ENCODE results near the gene HMGCL.
"Not testable (repeated sequence)": the region's sequence is repeated elsewhere in the genome, so short reads cannot be mapped to it uniquely, and the experiment has no call there.

The HMGCL gene

GRCh38 chr1:23836037-23836436 is 10.8 kb upstream of the HMGCL start:
- no peak overlapping the region for H3K27ac ChIP-seq (ENCODE audit: extremely low read depth, low read depth, low read length)
- CTCF ChIA-PET: no interaction called here

GRCh38 chr1:23834156-23834555 is 8.9 kb upstream of the HMGCL start:
- POLR2A ChIA-PET: interaction anchor here (1.0 kb wide), 1 partner anchor 9 kb away, joined by 6 read pairs; the partner anchor contains the start of gene HMGCL
- not testable (repeated sequence) for H3K4me3 ChIP-seq (ENCODE audit: low read depth, low read length); H3K9me3 ChIP-seq (ENCODE audit: control insufficient read depth, insufficient read depth, low read depth, low read length); H3K27ac ChIP-seq (ENCODE audit: extremely low read depth, low read depth, low read length); H3K36me3 ChIP-seq (ENCODE audit: control insufficient read depth in 2 of 2, insufficient read depth in 1 of 2, low read length in 2 of 2); H3K4me1 ChIP-seq (ENCODE audit: control insufficient read depth, insufficient read depth, low read length)
- CTCF ChIA-PET: interaction anchor here (0.7 kb wide), 2 partner anchors 32 to 269 kb away, joined by 3 to 8 read pairs; no protein-coding TSS in a partner anchor
- TF ChIP-seq ZNF366 (tag by site-specific recombination; conservative IDR thresholded peaks at IDR 0.05): peak; percentile 71
- peak; percentile 44; the same call in 1 of the 2 replicates for TF ChIP-seq GLIS1 (tag by site-specific recombination; IDR thresholded peaks at IDR 0.05)
- TF ChIP-seq ZNF639 (tag by site-specific recombination; IDR thresholded peaks at IDR 0.05): 0 out of 2 replicates have a peak, but pooled peaks have one; percentile 22
- 0 out of 2 replicates have a peak, but pooled peaks have one; percentile 16 for TF ChIP-seq BCL11A (tag by site-specific recombination; IDR thresholded peaks at IDR 0.05; ENCODE audit: low read depth)
- peak; percentile 72; the same call in 1 of the 2 replicates for TF ChIP-seq ZNF600 (tag by site-specific recombination; IDR thresholded peaks at IDR 0.05)
- TF ChIP-seq ZNF394 (tag by site-specific recombination; IDR thresholded peaks at IDR 0.05; ENCODE audit: borderline replicate concordance): peak; percentile 83; the same call in 1 of the 2 replicates
- TF ChIP-seq PRDM10 (tag by site-specific recombination; IDR thresholded peaks at IDR 0.05): peak; percentile 59; the same call in 1 of the 2 replicates
- TF ChIP-seq ZBTB17 (tag by site-specific recombination; IDR thresholded peaks at IDR 0.05): peak; percentile 76
- TF ChIP-seq, protein P1, sequence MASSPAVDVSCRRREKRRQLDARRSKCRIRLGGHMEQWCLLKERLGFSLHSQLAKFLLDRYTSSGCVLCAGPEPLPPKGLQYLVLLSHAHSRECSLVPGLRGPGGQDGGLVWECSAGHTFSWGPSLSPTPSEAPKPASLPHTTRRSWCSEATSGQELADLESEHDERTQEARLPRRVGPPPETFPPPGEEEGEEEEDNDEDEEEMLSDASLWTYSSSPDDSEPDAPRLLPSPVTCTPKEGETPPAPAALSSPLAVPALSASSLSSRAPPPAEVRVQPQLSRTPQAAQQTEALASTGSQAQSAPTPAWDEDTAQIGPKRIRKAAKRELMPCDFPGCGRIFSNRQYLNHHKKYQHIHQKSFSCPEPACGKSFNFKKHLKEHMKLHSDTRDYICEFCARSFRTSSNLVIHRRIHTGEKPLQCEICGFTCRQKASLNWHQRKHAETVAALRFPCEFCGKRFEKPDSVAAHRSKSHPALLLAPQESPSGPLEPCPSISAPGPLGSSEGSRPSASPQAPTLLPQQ (tag by site-specific recombination; IDR thresholded peaks at IDR 0.05): 0 out of 2 replicates have a peak, but pooled peaks have one; percentile 25
- TF ChIP-seq ZNF335 (tag by site-specific recombination; conservative IDR thresholded peaks at IDR 0.05): peak; percentile 35; the same call in 1 of the 2 replicates
- 0 out of 2 replicates have a peak, but pooled peaks have one; percentile 18 for TF ChIP-seq ZNF24 (tag by site-specific recombination; IDR thresholded peaks at IDR 0.05)
- TF ChIP-seq ZNF391 (tag by site-specific recombination; IDR thresholded peaks at IDR 0.05; ENCODE audit: borderline replicate concordance, low read depth): 0 out of 2 replicates have a peak, but pooled peaks have one; percentile 47

More at GRCh38 chr1:23836037-23836436, 10.8 kb upstream of the HMGCL start:
- TF ChIP-seq ZNF292 (tag by site-specific recombination; IDR thresholded peaks at IDR 0.05; ENCODE audit: borderline replicate concordance, low read depth) (no peak), ZNF140 (tag by site-specific recombination; IDR thresholded peaks at IDR 0.05) (peak; percentile 78), ZNF350 (tag by site-specific recombination; IDR thresholded peaks at IDR 0.05) (no peak), ZNF10 (tag by site-specific recombination; IDR thresholded peaks at IDR 0.05) (peak; percentile 77)
- POLR2A ChIA-PET: interaction anchor here (0.7 kb wide), 1 partner anchor 19 kb away, joined by 3 read pairs; no protein-coding TSS in a partner anchor
- Histone ChIP-seq H3K4me3 (ENCODE audit: low read depth, low read length) (no peak overlapping the region), H3K4me1 (ENCODE audit: control insufficient read depth, insufficient read depth, low read length) (no peaks in the 10 kb centered on the region), H3K9me3 (ENCODE audit: control insufficient read depth, insufficient read depth, low read depth, low read length) (no peaks in the 10 kb centered on the region), H3K36me3 (ENCODE audit: control insufficient read depth in 2 of 2, insufficient read depth in 1 of 2, low read length in 2 of 2) (no peaks in the 10 kb centered on the region)

Measured in HEK293 (cell line).